Measurements from ENCODE around the gene EDRF1.

DNA sequence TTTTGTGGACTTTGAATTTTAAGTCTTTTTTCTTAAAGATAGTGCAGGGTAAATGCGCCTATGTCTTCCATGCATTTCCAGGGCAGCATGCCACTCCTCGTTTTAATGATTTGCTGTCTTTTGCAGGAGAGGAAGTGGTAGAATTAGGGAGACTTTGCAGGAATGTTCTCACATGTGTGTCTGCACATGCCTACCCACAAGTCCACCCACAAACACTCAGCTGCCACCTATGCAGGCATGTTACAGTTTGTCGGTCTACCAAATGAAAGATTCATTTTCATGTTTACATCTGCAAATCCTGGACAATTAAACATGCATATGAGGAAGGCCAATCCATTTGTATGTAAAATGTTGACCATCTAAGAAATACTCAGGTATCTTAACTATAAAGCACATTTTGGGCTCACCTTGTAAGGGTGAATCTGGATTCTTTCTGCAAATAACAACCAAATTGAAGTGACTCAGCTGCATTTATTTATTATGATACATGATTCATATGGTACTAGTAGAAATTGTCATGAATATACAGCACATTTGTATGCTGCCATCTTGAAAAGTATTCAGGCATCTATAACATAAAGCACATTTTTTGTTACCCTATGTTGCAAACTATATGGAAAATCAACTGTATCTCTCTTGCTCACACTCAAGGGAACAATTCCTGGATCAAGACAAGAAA lies 31.9 kb upstream of the EDRF1 start:
- no peak for TF ChIP-seq POLR2A (IDR thresholded peaks at IDR 0.05; ENCODE audit: low read depth)
- TF ChIP-seq, protein P1, sequence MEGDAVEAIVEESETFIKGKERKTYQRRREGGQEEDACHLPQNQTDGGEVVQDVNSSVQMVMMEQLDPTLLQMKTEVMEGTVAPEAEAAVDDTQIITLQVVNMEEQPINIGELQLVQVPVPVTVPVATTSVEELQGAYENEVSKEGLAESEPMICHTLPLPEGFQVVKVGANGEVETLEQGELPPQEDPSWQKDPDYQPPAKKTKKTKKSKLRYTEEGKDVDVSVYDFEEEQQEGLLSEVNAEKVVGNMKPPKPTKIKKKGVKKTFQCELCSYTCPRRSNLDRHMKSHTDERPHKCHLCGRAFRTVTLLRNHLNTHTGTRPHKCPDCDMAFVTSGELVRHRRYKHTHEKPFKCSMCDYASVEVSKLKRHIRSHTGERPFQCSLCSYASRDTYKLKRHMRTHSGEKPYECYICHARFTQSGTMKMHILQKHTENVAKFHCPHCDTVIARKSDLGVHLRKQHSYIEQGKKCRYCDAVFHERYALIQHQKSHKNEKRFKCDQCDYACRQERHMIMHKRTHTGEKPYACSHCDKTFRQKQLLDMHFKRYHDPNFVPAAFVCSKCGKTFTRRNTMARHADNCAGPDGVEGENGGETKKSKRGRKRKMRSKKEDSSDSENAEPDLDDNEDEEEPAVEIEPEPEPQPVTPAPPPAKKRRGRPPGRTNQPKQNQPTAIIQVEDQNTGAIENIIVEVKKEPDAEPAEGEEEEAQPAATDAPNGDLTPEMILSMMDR (IDR thresholded peaks at IDR 0.05): no peak

All from esophagus muscularis mucosa (tissue), 3 donors.